ENCODE measurements around the gene FGF12.

FGF12 gene

GRCh38 chr3:192258721-192259120 lies 468.6 kb downstream of the FGF12 start:
- DNase-seq (ENCODE audit: low read depth) = no peak

- no peak for DNase-seq (ENCODE audit: low read depth)
These were observed 471.5 kb downstream of the FGF12 start for GRCh38 chr3:192255839-192256238.

DNA sequence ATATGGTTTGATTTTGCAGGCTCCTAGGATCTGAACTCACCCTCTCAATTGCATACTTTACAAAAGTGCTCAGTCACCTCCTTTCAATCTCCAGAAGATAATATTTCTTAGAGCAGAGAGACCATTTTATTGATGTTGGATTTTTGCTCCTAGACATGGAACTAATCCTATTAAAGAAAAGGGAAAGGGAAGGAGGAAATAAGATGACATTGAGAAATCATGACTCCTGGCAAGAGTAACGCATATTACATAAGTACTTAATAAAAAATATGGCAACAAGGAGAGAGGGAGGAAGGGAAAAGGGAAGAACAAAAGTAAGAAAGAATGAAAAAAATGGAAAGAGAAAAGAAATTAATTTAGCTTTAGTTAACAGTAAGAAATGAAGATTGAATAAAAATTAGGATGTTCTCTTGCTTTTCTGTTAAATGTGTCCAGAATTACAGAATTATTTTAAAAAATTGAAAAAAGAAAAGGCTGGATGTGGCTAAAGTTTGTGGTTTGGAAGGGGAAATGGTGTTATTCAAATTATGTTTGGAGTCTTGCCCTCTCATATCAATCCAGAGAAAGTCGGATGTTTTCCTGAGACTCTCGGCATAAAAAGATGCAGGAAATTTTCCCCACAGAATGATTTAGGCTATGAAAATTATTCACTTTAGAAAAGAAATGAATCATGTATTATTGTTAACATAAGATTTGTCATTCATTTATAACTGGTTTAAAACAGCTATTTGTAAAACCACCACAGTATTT lies 474.0 kb downstream of the FGF12 start:
- DNase-seq (ENCODE audit: low read depth) = no peak

DNA sequence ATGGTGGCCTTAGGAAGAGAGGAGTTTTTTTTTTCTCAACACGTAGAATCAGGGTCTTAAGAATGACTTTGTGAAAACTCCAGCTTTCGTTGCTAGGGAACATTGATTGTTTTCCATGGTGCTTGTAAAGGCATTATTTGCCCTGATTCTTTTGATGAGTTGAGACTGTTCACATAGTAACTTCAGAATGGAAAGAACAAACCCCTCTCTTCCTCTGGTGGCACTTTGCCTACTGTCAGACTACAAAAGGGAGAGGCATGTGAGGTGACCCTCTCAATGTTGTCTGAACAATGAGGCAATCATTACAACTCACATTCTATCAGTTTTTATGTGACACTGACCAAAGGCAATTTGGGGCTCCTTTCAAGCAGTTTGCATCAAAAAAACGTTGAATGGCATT lies 477.8 kb downstream of the FGF12 start:
- DNase-seq (ENCODE audit: low read depth) = no peak

DNA sequence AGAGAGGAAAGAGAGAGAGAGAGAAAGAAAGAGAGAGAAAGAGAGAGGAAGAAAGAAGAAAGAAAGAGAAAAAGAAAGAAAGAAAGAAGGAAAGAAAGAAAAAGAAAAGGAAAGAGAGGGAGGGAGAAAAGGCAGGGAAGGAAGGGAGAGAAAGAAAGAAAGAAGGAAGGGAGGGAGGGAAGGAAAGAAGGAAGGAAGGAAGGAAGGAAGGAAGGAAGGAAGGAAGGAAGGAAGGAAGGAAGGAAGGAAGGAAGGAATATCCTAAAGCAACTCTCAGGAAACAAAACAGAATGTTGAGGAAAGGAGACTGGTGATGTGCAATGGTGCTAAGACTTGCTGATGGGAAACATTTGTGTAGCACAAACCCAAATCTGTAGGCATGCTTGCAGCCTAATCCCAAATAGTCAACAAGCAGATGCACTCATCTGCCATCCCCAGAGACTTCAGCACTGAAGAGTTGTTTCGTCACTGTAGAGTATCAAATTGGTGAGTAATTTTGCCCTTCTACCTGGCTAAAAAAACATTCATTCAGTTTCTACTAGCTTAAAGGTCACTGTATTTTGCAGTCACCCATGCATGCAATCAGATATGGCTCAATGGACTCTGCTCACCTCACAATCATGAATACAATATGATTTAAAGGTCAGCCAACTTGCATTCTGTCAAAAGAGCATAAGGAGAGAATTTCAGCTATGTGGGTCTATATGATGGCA lies 480.3 kb downstream of the FGF12 start:
- DNase-seq (ENCODE audit: low read depth) = no peak

- DNase-seq (ENCODE audit: low read depth) = no peak
These were observed 482.8 kb downstream of the FGF12 start for GRCh38 chr3:192244591-192244990.

DNA sequence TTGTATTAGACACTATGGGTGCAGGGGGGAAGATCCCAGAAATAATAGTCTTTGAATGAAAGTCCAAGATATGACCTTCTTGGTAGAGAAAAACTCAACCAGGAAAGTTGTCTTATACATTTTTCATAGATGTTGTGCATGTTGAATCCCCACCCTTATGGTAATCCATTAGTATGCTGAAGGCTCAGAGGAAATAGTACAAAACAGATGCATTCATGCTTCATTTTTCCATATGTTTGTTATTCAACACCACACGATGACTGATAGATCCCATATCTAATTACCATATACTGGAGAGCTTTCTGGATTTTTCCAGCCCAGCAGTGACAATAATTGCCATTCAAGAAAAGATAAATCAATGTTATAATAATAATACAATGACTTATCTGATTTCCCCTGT lies 487.4 kb downstream of the FGF12 start:
- no peak for DNase-seq (ENCODE audit: low read depth)

- no peak for DNase-seq (ENCODE audit: low read depth)
These were observed 489.2 kb downstream of the FGF12 start for GRCh38 chr3:192237992-192238608.

- no peak for DNase-seq (ENCODE audit: low read depth)
These were observed 497.5 kb downstream of the FGF12 start for GRCh38 chr3:192229866-192230265.

- no peak for DNase-seq (ENCODE audit: low read depth)
These were observed 502.6 kb downstream of the FGF12 start for GRCh38 chr3:192224634-192225155.

DNA sequence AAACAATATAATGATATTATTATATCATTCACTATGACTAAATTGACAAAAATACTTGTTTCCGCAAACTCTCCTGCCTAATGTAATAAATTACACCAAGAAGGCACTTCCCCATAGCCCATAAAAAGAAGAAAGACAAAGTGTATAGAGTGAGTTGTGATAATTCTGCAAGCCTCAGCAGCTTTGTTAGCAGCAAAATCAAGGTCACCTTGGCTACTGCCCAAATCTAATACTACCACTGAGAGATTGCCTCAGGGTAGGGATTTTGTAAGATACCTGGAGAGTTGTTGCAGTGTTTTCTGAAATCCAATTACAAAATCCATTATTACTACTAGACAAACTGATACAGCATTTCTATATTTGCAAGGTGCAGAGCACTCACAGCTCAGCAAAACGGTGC lies 503.5 kb downstream of the FGF12 start:
- no peak for DNase-seq (ENCODE audit: low read depth)

- no peak for DNase-seq (ENCODE audit: low read depth)
These were observed 506.4 kb downstream of the FGF12 start for GRCh38 chr3:192220915-192221314.

DNA sequence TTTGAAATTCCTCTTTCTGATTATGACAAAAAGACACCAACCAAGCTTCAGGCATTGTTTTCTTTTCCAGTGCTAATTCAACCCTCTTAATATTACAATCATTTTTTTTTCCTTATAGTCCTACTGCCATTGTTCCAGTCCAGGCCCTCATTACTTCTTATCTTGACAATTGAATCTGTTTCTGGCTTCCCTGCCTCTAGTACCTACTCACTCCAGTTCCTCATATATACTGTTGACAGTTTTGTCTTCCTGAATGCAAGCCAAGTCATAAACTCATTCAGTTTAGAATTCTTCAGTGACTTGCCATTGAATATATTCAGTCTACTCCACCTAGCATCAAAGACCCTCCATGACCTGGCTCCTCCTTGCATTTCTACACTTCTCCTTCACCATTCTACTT lies 507.4 kb downstream of the FGF12 start:
- no peak for DNase-seq (ENCODE audit: low read depth)

GRCh38 chr3:192216067-192216466 lies 511.3 kb downstream of the FGF12 start:
- DNase-seq (ENCODE audit: low read depth) = no peak

DNA sequence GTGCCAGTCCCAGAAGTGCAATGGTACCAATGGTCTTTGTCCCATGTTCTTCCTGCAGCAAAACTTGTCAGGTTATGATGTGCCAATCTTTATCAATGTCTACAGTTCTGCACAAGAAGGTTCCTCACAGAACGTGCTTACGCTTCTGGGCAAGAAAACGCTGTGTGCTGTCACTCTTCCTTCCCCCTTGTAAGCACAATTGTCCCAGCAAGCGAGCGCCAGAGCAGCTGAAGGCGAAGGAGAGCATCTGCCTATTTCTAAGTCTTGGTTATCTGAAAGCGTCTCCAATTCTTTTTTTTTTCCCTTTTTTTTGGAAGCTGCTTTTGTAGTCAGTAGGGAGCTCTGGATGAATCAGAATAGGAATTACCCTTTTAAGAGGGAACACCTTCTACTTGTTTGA lies 514.4 kb downstream of the FGF12 start:
- DNase-seq (ENCODE audit: low read depth) = no peak

DNA sequence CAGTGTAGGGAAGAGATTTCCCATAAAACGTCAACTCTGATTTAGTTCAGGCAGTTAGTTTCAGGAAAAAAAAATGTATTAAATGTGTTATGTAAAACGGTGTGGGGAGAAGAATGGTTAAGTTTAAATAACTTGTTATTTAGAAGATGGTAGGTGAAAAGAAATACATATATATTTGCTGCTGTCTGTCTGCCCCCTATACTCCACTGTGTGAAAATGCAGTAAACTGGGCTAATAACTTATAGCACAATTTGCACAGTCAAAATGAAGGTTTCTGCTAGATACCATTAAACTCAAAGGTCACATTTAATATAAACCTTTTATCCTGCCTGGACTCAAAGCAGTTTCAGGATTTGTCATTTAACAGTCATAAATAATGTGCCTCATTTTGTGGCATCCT lies 515.0 kb downstream of the FGF12 start:
- DNase-seq (ENCODE audit: low read depth) = no peak

DNA sequence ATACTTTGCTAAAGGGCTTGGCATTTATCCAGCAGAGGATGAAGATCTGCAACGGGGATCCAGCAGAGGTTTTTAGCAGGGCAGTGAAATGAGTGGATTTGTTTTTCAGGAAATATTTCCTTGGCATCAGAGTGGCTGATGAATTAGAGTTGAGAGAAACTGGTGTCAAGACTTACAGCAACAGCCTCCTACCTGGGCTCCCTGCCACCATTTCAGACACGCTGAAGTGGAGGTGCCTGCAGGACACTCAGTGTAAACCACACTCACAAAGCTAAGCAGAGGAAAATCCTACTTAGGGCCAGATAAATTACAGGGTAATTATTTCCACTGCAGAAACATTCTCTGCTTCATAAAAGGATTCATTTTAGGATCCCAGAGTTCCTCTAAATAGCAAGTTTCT lies 519.7 kb downstream of the FGF12 start:
- DNase-seq (ENCODE audit: low read depth) = no peak

DNA sequence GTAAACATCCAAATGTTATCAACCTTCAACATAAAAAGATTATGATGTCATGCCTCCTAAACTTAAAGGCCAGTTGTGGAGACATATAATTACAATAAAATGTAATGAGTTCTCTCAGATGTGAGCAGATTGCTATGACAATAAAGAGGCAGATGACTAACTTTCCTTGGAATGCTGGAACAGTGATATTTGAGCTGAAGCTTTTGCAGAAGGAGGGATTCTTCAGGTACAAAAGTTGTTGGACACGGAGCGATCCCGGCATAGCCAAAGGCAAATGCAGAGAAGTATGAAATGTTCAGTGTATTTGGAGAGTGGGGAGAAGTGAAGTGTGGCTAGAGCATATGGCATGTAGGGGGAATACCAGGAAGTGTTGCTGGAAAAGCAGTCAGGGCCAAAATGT lies 520.1 kb downstream of the FGF12 start:
- no peak for DNase-seq (ENCODE audit: low read depth)

DNA sequence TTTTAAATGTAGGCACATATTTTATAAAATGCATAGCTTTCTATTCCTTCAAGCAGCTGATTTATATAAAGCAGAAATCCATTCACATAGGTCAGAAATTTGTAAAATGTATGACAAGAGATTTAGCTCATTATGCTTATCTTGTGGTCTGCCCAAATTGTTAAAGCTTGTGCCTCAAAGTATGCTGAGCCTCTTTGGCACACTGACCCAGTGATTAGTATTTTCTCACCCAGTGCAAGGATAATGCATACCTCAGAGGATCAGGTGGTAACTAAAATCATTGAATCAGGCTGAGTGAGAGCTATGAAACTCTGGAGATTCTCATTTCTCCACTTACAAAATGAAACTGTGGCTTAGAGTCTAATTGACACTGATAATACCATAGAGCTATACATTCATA lies 533.3 kb downstream of the FGF12 start:
- DNase-seq (ENCODE audit: low read depth) = no peak

DNA sequence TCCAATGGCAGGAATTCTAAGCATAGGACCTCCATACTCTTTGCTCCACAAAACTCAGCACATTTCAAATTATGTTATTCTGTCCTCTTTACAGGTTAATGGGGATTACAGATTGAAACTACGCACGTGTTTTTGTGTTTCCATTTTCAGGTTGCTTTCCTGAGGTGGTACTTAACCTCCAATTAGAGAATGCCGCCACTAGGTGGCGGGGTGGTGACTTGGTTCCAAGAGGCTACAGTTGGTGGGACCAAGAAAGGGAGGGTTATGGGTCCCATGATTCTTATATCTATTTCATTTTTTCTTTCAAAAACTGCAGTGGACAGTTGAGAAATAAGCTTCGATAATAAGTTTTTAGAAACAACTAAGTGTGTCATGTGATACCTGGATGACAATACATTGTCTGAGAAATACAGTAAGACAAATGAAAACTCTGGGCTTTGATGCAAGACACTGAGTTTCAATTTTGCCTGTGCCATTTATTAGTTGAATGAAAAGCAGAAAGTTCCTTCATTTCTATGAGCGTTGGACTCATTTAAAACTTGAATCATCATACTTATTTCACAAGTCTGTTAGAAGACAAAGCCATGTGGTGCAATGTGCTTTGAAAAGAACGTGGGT lies 539.0 kb downstream of the FGF12 start:
- no peak for DNase-seq (ENCODE audit: low read depth)

GRCh38 chr3:192187485-192188051 lies 539.8 kb downstream of the FGF12 start:
- no peak for DNase-seq (ENCODE audit: low read depth)

GRCh38 chr3:192186498-192186897 lies 540.8 kb downstream of the FGF12 start:
- no peak for DNase-seq (ENCODE audit: low read depth)

Data from stimulated activated CD4-positive, alpha-beta T cell treated with anti-CD3 and anti-CD28 coated beads, Interleukin-2, amount 100 ng/mL, for 4 hours (primary cell).